ENCODE data around the gene FAM98C. TPM values are rescaled to one million over a fixed set of nuclear protein-coding genes. Genes with fewer than 3 reads are reported as not detected.

The FAM98C gene
- total RNA-seq, 1 donor from 2014 or later, result 16.2 TPM

DNA sequence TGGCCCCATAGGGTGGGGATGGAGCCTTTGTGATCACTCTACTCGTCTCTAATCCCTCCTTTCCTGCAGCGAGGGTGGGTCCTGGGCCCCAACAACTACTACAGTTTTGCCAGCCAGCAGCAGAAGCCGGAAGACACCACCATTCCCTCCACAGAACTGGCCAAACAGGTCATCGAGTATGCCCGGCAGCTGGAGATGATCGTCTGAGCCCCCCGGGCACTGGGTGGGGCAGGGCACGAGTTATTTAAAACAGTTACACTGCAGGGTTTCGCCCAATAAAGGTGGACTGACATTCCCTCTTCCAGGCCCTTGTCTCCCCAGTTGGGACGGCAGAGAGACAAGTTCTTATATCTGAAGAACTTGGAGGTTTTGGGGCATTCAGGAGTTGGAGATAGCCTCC, 19.7 kb upstream of the FAM98C start:
- H3K27ac ChIP-seq, result no peak overlapping the region
- H3K4me3 ChIP-seq, result no peak overlapping the region
- ATAC-seq, result no peak
- peaks cover 53% of the 10 kb centered on the region for H3K36me3 ChIP-seq
- H3K4me1 ChIP-seq, result peaks cover 20% of the 10 kb centered on the region
- intact Hi-C loops (cut with DNase I), result no loop called here
- H3K9me3 ChIP-seq, result no peaks in the 10 kb centered on the region
- DNase-seq, result no peak
- no peaks in the 10 kb centered on the region for H3K27me3 ChIP-seq
- TF ChIP-seq, protein P1, sequence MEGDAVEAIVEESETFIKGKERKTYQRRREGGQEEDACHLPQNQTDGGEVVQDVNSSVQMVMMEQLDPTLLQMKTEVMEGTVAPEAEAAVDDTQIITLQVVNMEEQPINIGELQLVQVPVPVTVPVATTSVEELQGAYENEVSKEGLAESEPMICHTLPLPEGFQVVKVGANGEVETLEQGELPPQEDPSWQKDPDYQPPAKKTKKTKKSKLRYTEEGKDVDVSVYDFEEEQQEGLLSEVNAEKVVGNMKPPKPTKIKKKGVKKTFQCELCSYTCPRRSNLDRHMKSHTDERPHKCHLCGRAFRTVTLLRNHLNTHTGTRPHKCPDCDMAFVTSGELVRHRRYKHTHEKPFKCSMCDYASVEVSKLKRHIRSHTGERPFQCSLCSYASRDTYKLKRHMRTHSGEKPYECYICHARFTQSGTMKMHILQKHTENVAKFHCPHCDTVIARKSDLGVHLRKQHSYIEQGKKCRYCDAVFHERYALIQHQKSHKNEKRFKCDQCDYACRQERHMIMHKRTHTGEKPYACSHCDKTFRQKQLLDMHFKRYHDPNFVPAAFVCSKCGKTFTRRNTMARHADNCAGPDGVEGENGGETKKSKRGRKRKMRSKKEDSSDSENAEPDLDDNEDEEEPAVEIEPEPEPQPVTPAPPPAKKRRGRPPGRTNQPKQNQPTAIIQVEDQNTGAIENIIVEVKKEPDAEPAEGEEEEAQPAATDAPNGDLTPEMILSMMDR (IDR thresholded peaks at IDR 0.05), result no peak

DNA sequence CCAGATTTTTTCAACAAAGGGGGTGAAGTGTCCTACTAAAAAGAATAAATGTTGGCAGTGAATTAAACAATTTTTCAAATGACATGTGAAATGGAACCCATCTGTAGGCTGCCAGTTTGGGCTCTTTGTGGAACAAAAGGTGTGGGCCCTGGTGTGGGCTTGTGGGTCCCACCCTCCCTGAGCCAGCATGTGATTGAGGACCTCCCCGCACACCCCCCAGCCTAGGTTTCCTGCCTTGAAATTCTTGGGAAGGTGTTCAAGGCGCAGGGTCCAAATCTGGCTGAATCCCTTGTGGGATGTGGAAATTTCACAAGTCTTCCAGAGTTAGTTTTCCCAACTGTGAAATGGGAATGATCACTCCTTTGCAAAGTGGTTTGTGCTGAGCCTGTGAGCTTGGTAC, 19.1 kb upstream of the FAM98C start:
- Histone ChIP-seq H3K4me3 (no peak overlapping the region), H3K9me3 (no peaks in the 10 kb centered on the region), H3K36me3 (peaks cover 52% of the 10 kb centered on the region), H3K27me3 (no peaks in the 10 kb centered on the region), H3K4me1 (peaks cover 20% of the 10 kb centered on the region), H3K27ac (no peak overlapping the region)
- DNase-seq (no peak), ATAC-seq (no peak)
- intact Hi-C loops (cut with DNase I), result no loop called here
- TF ChIP-seq, protein P1 (IDR thresholded peaks at IDR 0.05), result no peak

DNA sequence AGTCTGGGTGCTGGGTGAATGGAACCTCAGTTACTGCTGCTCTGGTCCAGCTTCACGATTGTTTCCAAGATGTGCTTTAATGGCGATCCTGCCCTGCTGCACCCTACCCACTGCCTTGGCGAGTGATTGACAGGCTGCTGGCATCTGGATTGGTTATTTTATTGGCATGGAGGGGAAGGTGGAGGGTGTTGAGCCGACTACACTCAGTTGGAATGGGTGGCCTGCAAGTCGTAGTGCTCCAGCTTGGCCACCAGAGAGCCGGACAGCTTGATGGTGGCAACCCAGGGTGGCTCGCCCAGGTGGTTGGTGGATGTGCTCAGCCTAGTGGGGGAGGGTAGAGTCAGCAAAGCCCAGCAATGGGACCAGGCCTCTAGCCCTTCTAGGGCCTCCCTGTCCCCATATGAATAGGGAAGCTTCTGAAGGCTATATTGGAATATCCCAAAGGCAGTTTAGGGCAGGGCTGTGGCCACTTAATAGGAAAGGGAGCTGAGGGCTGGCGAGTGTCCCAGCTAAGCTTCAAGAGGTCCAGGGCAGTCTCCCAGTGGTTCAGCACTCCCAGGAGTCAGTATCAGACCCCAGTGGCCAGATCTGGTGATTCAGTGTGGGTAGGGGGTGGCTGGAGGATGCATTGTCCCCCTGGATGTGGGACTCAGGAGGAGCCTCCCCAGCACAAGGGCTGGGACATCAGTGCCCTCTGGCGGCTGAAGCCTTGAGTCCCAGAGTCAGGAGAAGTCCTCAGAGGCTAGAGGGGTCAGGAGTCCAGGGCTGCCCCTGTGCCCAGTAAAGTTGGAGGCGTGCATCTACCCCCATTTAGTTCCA, 18.5 kb upstream of the FAM98C start:
- DNase-seq (no peak), ATAC-seq (no peak)
- intact Hi-C loops (cut with DNase I), result no loop called here
- no peaks in the 10 kb centered on the region for H3K9me3 ChIP-seq
- H3K4me3 ChIP-seq, result no peak overlapping the region
- H3K27me3 ChIP-seq, result no peaks in the 10 kb centered on the region
- TF ChIP-seq, protein P1 (IDR thresholded peaks at IDR 0.05), result no peak
- H3K4me1 ChIP-seq, result peaks cover 25% of the 10 kb centered on the region
- no peak overlapping the region for H3K27ac ChIP-seq
- H3K36me3 ChIP-seq, result peaks cover 46% of the 10 kb centered on the region

DNA sequence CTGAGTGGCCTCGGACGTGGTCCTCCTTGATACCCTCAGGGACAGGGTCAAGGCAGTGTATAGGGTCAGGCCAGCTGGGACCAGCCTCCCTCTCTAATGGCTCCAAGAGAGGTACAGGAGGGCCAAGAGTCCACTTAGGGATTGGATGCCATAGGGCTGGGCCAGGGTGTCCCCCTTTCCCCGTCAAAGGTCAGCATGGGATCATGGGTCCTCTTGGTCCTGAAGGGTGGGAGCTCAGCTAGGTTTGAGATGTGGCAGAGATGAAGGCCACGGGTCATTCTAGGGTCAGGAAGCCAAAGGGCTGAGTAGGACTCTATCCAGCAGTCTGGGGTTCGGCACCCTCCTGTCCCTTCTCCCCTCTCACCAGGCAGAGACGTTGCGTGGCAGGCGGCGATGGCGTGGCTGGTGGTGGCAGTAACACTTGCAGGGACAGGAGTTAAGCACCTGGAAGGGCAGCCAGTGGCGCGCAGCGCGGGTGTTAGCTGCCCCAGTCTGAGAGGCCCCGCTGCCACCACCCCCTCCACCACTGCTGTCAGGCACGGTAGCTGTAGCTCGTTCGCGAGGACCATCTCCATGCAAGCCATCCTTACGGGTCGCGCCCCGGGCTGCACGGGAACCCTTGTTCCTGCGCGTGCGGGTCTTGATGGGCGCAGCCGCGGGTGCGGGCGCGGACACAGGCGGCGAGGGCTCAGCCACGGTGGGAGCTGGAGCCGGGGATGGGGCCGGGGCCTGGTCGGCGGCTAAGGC, 17.7 kb upstream of the FAM98C start:
- no peak overlapping the region for H3K4me3 ChIP-seq
- peaks cover 25% of the 10 kb centered on the region for H3K4me1 ChIP-seq
- TF ChIP-seq, protein P1 (IDR thresholded peaks at IDR 0.05), result no peak
- no peak overlapping the region for H3K27ac ChIP-seq
- peaks cover 37% of the 10 kb centered on the region for H3K36me3 ChIP-seq
- intact Hi-C loops (cut with DNase I), result no loop called here
- H3K27me3 ChIP-seq, result no peaks in the 10 kb centered on the region
- ATAC-seq, result no peak
- no peaks in the 10 kb centered on the region for H3K9me3 ChIP-seq
- no peak for DNase-seq

DNA sequence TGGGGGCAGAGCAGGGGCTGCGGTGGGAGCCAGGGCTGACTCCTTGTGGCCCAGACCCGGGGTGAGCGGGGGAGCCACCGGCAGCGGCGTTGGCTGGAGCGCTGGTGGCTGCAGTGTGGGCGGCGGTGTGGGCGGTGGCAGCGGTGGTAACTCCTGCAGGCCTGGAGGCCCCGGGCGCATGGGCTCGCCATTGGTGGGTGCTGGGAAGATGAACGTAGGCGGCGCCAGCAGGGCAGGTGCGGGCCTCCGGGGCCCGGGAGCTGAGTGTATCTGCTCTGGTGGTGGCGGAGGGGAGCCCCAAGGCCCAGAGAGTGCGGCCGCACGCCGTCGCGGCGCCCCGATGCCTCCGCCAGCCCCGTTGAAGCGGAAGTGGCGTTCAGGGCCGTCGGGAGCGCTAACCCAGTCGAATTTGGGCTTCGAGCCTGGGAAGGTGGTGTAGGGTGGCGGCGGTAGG, 17.1 kb upstream of the FAM98C start:
- H3K27me3 ChIP-seq, result no peaks in the 10 kb centered on the region
- no peak for DNase-seq
- peaks cover 33% of the 10 kb centered on the region for H3K36me3 ChIP-seq
- no peak overlapping the region for H3K4me3 ChIP-seq
- H3K27ac ChIP-seq, result no peak overlapping the region
- TF ChIP-seq, protein P1 (IDR thresholded peaks at IDR 0.05), result no peak
- ATAC-seq, result no peak
- H3K9me3 ChIP-seq, result no peaks in the 10 kb centered on the region
- H3K4me1 ChIP-seq, result peaks cover 25% of the 10 kb centered on the region
- intact Hi-C loops (cut with DNase I), result no loop called here
